Uterus (tissue), 2 donors: Measurements from ENCODE around the gene ARHGEF7.

Experiments used
- CTCF ChIP-seq, 4 experiments: fragments of 200-600 bp in 2 of 4; fragments of 450-650 bp in 2 of 4; sonication (generic) in 2 of 4; IDR thresholded peaks; one replicate each; pipeline ENCODE4 v1.5.1; 2016 to 2019; ENCODE audit warnings: antibody characterized with exemption in 4 of 4, mild to moderate bottlenecking in 2 of 4, moderate library complexity in 1 of 4
- POLR2A ChIP-seq, 2 donors: fragments of 450-650 bp; IDR thresholded peaks; one replicate each; pipeline ENCODE4 v1.6.1; 2016; ENCODE audit warnings: antibody characterized with exemption in 2 of 2, mild to moderate bottlenecking in 1 of 2, moderate library complexity in 1 of 2

- TF ChIP-seq CTCF (IDR thresholded peaks at IDR 0.05) (no peak), POLR2A (IDR thresholded peaks at IDR 0.05) (no peak)
Measured at GRCh38 chr13:111215081-111216047, 100.3 kb downstream of the ARHGEF7 start.
